CD4-positive, alpha-beta T cell treated with Interferon alpha-2 for 1 hour (primary cell): ENCODE measurements around the gene TNFSF13.

Experiments
- DNase-seq, 2 donors: peaks; one replicate each; pipeline ENCODE4 v3.0.0-alpha.2; 2020 to 2022

The TNFSF13 gene

DNA sequence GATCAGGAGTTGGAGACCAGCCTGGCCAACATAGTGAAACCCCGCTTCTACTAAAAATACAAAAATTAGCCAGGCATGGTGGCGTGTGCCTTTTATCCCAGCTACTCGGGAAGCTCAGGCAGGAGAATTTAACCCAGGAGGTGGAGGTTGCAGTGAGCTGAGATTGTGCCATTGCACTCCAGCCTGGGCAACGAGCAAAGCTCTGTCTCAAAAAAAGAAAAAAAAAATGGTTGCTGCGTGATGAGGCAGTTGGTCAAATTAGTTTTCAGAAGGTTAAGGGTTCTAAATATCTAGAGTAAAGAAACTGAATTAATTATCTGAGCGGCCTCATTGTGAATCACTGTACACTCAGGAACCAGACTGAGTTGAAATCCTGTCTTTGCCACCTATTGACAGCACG is 17.4 kb downstream of the TNFSF13 start:
- no peak for DNase-seq

DNA sequence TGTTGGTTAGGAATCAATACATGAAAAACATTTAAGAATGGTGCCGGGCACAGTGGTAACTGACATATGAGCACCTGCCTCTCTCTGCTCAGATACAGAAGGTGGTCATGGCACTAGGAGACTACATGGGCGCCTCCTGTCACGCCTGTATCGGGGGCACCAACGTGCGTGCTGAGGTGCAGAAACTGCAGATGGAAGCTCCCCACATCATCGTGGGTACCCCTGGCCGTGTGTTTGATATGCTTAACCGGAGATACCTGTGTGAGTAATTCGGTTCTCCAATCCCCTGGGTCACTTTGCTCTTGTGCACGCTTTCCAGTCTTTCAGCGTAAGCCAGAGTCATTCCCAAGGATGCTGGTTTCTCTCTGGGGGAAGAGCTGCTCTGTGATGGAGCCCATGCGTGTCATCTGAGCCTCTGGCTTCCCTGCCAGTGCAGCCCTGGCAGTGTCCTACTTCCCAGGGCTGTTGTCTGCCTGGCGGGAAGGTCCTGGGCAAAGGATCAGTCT is 17.9 kb downstream of the TNFSF13 start:
- DNase-seq, result no peak

DNA sequence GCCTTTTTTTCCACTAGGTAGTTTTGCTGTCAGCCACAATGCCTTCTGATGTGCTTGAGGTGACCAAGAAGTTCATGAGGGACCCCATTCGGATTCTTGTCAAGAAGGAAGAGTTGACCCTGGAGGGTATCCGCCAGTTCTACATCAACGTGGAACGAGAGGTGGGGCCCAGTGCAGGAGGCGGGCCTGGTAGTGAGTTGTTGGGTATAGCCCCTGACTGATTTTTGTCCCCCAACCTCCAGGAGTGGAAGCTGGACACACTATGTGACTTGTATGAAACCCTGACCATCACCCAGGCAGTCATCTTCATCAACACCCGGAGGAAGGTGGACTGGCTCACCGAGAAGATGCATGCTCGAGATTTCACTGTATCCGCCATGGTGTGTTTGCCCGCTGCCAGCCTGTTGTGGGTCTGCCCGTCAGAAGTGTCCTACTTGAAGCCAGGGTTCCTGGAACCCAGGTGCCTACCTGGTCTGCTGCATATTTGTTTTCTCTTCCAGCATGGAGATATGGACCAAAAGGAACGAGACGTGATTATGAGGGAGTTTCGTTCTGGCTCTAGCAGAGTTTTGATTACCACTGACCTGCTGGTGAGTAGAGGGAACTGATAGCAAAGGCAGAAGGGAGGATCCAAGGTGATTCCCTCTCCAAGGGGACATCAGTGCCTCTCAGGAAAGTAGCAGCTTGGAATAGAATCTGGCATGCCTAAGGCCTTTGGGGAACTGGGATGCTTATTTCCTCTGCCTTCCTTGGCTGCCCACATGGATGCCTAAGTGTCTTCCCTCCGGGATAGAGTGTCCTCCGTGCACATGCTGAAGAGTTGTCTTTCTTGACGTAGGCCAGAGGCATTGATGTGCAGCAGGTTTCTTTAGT is 19.0 kb downstream of the TNFSF13 start:
- no peak for DNase-seq

DNA sequence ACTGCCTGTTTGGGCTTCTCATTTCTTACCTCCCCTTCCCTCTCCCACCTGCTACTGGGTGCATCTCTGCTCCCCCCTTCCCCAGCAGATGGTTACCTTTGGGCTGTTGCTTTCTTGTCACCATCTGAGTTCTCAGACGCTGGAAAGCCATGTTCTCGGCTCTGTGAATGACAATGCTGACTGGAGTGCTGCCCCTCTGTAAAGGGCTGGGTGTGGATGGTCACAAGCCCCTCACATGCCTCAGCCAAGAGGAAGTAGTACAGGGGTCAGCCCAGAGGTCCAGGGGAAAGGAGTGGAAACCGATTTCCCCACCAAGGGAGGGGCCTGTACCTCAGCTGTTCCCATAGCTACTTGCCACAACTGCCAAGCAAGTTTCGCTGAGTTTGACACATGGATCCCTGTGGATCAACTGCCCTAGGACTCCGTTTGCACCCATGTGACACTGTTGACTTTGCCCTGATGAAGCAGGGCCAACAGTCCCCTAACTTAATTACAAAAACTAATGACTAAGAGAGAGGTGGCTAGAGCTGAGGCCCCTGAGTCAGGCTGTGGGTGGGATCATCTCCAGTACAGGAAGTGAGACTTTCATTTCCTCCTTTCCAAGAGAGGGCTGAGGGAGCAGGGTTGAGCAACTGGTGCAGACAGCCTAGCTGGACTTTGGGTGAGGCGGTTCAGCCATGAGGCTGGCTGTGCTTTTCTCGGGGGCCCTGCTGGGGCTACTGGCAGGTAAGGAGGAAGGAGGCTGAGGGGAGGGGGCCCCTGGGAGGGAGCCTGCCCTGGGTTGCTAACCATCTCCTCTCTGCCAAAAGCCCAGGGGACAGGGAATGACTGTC is 20.7 kb downstream of the TNFSF13 start, which contains the start of gene CD68:
CD68 (plus strand) TSS at position 638 of the 833 bp plus-strand sequence; CDS start at position 678, 40 bp downstream.
- peak; percentile 70 to 84 for DNase-seq

DNA sequence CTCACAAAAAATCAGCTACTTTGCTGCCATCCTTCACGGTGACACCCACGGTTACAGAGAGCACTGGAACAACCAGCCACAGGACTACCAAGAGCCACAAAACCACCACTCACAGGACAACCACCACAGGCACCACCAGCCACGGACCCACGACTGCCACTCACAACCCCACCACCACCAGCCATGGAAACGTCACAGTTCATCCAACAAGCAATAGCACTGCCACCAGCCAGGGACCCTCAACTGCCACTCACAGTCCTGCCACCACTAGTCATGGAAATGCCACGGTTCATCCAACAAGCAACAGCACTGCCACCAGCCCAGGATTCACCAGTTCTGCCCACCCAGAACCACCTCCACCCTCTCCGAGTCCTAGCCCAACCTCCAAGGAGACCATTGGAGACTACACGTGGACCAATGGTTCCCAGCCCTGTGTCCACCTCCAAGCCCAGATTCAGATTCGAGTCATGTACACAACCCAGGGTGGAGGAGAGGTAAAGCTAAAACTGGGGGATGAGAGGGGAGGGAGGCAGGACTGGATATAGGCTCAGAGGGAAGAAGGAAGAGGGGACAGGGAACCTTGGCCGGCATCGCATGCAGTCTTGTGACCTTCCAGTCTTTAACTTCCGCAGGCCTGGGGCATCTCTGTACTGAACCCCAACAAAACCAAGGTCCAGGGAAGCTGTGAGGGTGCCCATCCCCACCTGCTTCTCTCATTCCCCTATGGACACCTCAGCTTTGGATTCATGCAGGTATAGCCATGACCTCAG is 21.5 kb downstream of the TNFSF13 start:
- peak; percentile 30 to 55 for DNase-seq

DNA sequence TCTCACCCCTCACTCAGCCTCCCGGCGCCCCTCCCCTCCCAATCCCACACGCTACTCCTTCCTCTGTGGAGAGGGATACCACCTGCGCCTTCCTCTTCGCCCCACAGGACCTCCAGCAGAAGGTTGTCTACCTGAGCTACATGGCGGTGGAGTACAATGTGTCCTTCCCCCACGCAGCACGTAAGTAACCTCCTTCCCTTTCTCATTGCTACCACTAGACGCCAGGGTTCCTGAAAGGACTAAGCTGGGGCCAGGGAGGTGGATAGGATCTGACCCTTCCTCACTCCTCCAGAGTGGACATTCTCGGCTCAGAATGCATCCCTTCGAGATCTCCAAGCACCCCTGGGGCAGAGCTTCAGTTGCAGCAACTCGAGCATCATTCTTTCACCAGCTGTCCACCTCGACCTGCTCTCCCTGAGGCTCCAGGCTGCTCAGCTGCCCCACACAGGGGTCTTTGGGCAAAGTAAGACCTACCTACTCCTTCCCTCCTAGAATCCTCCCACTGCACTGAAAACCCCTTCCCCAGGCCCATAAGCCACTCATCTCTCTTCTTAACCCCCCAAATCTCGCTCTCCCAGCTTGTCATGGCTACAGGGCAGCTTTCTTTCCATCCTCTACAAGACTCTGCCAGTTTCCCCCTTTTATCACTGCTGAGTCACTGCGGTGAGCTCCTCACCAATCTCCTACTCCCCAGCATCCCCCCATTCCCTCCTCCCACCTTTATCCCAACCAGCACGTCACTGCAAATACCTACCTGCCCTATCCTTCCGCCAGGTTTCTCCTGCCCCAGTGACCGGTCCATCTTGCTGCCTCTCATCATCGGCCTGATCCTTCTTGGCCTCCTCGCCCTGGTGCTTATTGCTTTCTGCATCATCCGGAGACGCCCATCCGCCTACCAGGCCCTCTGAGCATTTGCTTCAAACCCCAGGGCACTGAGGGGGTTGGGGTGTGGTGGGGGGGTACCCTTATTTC is 22.3 kb downstream of the TNFSF13 start:
- DNase-seq, result no peak

DNA sequence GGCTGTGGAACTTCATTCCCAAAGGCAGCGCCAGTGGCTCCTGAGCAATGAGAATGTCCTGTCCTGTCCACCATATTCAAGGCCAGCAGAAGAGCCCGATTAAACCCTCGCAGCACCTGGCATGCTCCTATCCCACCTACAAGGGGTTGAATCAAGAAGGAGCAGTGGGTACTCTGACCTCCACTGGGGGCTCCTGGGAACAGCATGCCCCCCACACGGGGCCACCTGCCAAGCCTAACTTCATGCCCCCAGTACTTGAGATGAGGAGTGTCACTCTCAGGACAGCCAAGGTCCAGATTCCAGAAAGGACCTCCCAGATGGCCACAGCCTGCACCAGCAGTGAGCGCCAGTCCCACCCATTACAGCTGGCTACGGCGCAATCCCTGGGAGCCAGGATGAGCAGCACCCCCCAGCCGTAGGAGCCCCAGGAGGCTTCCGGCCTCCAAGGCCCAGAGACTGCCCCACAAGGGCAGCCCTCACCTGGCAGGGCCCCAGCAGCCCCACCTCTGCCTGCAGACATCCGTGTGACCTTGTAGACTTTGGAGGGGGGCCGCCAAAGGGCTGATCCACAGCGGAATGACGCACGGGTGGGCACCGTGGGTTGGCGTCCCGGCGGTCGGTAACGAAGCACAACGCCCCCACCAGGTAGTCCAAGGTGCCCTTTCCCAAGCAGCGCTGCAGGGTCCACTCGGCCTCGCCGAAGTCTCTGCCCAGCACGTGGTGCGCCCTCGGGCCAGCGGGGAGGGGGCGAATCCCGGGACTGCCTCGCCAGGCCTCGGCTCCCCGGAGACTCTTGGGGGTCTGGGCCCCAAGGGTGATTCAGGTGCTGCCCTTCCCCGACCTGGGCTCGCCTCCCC is 24.1 kb downstream of the TNFSF13 start:
- DNase-seq, result no peak

DNA sequence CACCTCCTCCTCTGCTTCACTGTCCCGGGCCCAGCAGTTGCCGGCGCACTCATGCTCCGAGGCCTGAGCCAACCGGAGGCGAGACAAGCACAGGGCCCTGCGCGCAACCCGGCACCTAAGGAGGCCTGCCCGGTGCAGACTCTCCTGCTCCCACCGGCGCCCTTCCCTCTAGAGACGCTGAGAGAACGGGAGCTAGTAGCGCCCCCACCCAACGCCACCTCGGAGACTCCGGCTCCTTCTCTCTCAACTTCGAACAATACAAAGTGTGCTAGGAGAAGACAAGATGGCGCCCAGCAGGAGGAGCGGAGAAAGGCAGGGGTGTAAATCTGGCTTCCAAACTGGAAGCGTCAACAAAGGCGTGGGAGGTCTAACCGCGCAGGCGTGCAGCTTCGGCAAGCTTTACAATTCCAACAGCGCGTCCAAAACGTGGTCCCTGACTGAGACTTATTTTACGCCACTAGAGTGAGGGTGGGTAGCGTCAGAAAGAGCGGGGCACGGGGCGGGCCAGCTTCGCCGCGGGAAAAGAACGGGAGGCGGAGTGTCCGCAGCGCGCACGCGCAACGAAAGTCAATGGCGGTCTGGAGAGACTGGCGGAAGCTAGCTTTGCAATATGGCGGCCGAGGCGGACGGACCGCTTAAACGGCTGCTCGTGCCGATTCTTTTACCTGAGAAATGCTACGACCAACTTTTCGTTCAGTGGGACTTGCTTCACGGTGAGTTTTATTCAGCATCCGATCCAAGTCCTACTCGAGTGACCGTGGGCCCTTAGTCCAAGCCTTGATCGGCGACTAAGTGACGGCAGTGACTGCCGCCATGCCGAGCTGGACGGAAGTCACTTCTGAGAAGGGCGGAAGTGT is 24.9 kb downstream of the TNFSF13 start, which contains the start of gene MPDU1:
MPDU1 (plus strand) TSS at position 600 of the 857 bp plus-strand sequence; CDS start at position 611, 11 bp downstream.
- peak; percentile 96 to 97 for DNase-seq

DNA sequence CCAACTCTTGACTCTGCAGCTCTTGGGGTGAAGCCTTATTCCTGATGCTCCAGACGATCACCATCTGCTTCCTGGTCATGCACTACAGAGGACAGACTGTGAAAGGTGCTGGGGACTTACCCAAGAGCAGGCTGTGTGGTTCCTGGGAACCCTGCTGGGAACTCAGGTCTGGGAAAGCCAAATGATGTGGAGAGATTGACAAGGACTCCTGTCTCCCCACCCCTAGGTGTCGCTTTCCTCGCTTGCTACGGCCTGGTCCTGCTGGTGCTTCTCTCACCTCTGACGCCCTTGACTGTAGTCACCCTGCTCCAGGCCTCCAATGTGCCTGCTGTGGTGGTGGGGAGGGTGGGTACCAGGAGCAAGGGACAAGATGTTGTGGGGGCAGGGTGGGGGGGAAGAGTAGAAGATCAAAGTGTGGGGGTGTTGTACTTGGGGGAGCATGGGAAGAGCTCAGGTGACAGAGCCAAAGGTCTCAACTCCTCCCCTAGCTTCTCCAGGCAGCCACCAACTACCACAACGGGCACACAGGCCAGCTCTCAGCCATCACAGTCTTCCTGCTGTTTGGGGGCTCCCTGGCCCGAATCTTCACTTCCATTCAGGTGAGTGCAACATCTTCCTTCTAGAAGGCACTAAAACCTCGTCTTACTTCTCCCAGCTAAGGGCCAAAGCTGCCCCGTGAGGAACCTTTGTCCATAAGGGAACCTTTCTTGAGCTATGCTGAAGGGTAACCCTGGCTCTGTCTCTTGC is 28.3 kb downstream of the TNFSF13 start:
- no peak for DNase-seq

DNA sequence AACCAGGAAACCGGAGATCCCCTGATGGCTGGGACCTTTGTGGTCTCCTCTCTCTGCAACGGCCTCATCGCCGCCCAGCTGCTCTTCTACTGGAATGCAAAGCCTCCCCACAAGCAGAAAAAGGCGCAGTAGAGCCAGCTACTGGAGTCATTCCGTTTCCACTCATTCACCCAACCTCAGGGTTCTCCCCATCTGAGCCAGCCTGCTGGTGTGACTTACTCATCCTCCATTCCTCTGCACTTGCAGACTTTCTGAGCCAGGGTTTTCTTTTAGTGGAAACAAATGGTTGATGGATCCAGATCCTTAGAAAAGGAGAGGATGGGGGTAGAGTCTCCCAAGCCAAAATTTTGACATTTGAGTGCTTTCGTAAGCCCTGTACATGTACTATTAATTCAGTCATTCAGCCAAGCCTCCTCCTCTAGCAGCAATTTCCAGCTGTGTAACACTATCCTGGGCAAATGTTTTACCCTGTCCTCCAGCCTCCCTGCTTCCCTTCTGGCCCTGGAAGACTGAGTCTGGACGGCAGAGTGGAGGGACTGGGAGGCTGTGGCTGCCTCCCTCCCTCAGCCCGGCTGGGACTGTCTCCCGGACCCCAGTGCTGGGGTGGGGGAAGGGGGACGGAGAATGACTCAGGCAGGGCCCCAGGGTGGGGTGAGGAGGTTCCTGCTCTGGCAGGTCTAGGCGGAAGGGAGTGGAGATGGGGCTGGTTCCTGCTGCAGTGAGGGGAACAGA is 29.0 kb downstream of the TNFSF13 start:
- no peak for DNase-seq

DNA sequence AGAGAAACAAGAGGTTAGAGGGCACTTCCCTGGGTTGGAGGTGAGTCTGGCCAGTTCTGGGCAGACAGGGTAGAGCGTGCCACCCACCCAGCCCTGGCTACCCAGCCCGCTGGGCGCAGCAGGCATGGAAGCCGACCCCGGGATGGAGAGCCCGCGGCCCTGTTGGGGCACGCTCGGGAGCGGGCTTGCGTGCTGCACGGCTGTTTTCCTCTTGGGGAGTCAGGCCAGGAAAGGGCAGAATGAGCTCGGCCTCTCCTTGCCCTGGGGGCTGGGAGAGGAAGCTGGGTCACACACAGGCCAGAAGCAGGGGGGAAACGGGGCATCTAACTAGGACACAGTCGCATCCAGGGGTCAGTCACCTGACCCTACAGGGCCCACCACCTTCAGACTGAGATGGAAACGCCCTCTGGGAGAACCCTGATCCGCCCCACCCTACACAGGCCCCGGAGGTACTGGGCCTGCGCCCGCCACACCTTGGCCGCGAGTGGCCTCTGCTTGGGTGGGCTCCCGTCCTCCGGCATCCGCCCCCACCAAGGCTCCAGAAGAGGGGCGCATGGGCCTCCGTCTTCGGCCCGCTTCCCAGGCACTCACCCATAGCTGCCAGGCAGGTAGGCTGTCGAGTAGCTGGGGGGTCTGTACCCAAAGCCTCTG is 30.1 kb downstream of the TNFSF13 start:
- DNase-seq, result no peak

DNA sequence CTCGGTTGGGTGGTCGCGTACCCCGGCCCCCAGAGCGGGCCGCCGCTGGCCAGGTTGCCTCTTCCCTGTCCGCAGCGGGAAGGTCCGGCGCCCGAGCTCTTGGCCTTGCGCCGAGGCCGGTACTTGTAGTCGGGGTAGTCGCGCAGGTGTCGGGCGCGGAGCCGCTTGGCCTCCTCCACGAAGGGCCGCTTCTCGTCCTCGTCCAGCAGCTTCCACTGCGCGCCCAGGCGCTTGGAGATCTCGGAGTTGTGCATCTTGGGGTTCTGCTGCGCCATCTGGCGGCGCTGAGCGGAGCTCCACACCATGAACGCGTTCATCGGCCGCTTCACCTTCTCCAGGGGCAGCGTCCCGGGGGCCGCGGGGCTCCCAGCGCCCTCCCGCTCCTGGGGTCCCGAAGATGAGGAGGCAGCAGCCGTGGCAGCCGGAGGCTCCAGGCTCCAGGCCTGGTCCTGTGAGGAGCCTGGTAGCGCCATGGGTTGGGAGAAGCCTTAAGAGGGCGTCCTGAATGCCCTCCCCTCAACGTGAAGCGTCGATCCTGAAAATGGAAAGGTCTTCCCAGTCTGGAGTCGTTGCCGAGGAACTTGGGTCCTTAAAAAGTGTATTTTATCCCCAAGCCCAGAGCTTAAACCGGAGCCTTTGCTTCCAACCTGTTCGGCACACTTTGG is 30.8 kb downstream of the TNFSF13 start:
- DNase-seq, result peak; percentile 74 to 75

DNA sequence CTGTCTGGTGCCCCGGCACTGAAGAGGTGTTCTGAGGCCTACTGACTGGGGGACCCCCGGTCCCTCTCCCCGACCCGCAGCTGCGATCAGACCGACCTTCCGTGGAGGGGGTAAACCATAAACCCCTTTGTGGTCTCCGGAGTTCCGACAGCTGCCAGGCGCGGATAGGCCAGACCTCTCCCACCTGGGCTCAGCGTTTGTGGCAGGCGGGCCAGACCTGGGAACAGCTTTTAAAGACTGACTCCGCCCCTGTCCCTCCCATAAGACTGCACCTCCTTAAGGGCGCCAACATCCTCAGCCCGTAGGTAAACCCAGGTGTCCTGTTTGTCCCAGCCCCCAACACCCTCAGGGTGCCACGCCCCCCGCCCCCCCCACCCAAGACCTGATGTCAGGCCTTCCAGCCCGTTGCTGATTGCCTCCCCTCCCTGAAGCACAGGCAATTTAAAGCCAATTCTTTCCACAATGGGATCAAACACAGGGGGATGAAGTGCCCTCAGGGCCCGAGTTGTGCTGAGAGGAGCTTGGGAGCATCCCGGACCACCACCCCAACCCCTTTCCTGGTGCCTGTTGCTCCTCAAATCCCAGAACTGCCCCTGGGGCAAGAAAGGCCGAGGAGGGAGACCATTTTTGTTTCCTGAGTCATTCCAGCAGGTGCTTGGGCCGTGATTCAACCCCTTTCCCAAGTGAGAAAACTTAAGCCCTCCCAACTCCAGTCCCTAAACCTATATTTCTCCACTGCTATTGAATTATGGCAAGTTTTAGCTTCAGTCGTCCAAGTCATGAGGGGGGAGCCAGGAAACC is 31.5 kb downstream of the TNFSF13 start, which contains the start of gene SOX15:
SOX15 (minus strand) TSS at position 204 of the 801 bp plus-strand sequence. CDS start 418 bp downstream, outside the sequence.
- peak in 1 of 2 donors; percentile 13 for DNase-seq

DNA sequence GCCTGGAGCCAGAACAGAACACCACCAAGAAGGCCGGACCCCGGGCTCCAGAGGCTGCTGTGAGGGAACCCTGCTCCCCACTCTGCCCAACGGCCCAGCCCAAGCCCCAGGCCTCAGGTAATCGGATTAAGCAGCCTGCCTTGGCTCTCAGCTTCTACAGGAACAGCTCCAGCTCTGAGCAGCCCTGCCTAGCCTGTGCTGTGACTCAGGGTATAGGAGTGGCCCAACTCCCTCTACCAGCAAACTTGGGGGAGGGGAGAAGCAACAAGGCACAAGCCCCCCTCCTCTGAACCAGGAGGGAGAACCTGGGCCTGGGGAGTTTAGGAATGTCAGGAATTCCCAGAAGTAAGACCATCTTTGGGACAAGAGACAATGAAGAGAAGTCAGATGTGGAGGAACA is 32.2 kb downstream of the TNFSF13 start:
- DNase-seq, result no peak

DNA sequence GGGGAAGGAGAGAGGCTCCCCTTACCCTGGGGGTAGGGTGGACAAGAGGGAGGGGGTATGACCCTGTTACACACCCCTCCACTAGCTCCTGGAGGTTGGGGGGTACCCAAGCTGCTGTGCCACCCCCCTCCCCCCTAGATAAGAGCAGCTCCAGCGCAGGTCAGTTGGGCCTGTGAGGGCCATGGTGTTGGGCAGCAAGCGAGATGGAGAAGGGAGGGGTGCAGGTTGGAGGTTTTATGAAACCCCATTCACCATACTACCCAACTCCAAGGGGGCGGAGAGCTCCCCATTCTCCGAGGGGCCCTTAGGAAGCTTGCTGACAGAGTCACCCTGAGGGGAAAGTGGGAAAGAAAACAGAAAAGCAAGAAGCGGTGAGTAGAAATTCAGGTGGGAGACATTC is 33.0 kb downstream of the TNFSF13 start:
- no peak for DNase-seq
